Ectodermal cell (in vitro differentiated cells): ENCODE data around the gene ZCCHC14.
"Not testable (repeated sequence)": the region's sequence is repeated elsewhere in the genome, so short reads cannot be mapped to it uniquely, and the experiment has no call there.

Source experiments
- H3K27ac ChIP-seq: 2 replicates; pipeline ENCODE4 v1.7.0; 2013; ENCODE audit warnings: mild to moderate bottlenecking, low read depth, low read length; ENCODE audit not compliant: insufficient read depth, poor library complexity, severe bottlenecking
- H3K27me3 ChIP-seq: 2 replicates; pipeline ENCODE4 v1.7.0; 2013; ENCODE audit warnings: mild to moderate bottlenecking, low read length; ENCODE audit not compliant: insufficient read depth, control insufficient read depth, poor library complexity, severe bottlenecking
- H3K36me3 ChIP-seq: one replicate; pipeline ENCODE4 v1.7.0; 2013; ENCODE audit warnings: low read length; ENCODE audit not compliant: control insufficient read depth, insufficient read depth
- H3K4me1 ChIP-seq: one replicate; pipeline ENCODE4 v1.7.0; 2013; ENCODE audit warnings: low read length; ENCODE audit not compliant: control insufficient read depth, insufficient read depth
- H3K4me3 ChIP-seq: 2 replicates; pipeline ENCODE4 v1.7.0; 2013; ENCODE audit warnings: low read depth, low read length, control low read depth; ENCODE audit not compliant: insufficient read depth
- H3K9me3 ChIP-seq: 2 replicates; pipeline ENCODE4 v1.7.0; 2013; ENCODE audit warnings: mild to moderate bottlenecking, low read length, moderate library complexity; ENCODE audit not compliant: control insufficient read depth
- WGBS, 2 experiments: methylation state at CpG; one replicate each; pipeline ENCODE4 v1.1.7; 2013; ENCODE audit warnings: missing lambda C conversion rate in 2 of 2; 5-methylcytosine and 5-hydroxymethylcytosine counted together

ZCCHC14 gene

DNA sequence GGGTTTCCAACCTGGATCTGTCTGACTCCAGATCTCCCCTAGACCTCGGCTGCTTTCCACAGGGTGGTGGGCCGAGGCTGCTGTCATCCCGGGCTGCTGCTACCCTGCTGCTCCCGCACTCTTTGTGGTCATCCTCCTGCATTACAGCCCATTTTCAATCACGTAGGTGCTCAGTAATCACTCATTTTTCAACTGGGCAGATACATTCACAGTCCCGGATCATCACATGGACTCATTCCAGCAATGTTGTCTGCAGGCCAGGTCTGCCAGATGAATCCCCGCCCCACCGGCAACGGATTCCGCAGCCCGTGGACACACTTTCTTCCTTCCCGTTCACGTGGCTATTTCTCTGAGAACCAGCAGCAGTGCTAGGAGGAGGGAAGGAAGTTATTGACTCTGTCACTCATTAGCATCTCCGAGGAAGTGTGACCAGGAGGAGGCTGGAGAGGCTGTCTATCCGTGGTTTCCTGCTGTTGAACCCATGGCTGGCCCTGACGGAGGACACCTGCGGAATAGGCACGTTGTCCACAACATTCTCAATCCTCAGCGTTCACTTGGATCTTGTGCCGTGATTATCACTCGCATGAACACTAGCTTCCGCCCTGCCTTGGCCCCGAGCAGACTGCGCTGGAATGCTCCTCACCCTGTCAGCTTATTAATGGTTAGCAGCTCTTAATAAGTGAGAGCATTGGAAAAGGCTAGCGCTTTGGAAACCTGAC is 14.7 kb upstream of the ZCCHC14 start:
- Histone ChIP-seq H3K36me3 (no peaks in the 10 kb centered on the region), H3K27ac (no peak overlapping the region), H3K9me3 (no peaks in the 10 kb centered on the region), H3K4me3 (no peak overlapping the region), H3K4me1 (no peaks in the 10 kb centered on the region), H3K27me3 (no peaks in the 10 kb centered on the region)
- WGBS, 2 experiments: 87% methylated on average over 25 of the region's 25 CpGs

DNA sequence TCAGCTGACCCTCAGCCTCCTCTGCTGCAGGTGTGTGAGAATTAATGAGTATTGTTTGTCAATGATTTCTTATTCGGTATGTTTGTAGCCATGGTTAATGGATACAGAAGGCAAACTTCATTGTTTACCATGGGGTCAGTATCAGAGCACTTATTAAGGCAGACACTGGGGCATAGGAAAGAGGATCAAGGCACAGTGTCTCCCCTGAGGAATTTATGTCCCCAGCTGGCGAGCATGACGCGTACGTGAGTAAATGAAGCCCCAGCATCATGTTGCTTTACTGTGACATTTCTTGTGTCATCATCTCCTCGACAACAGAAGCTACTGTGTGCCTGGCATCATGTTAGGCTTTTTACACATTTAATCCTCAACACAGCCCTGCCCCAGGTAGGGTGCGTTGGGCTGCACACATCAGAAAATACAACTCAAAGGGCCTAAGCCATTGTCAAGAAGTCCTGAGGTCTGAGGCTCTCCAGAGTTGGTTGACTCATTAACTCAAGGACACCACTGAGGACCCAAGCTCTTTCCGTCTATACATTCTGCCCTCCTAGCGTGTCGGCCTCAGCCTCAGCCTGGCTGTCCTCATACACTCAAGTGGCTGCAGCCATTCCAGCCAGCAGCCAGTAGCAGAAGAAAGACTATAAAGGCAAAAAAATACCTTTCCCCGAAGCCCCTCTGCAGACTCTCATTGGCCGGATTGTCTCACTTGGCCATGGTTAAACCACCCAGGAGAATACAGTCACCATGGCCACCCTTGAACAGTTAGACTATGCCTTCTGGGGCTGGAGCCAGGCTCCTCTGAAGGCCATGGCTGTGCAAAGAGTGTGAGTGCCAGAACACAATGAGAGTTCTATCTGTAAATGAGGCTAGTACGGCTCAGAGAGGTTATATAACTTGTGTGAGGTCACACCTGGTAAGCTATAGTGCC is 13.9 kb upstream of the ZCCHC14 start:
- Histone ChIP-seq H3K27ac (no peak overlapping the region), H3K9me3 (no peaks in the 10 kb centered on the region)
- WGBS, 2 experiments: 94 to 95% methylated on average over 13 of the region's 13 CpGs

DNA sequence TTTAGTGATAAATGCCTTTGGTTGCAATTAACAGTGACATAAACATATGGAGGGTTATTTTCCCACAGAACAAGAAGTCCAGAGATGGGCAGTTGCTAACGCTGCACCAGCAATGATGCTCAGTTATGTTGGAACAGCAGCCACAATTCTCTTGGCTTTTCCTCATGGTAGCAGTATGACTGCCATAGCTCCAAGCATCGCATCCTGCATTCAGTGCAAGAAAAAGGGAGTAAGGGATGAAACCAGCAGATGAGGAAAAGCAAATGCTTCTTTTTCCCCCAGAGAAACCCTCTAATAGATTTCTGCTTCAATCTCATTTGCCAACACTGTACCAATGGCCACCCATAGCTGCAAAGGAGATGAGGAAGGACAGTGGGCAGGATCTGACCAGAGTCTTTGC is 13.0 kb upstream of the ZCCHC14 start:
- Histone ChIP-seq H3K4me1 (no peaks in the 10 kb centered on the region), H3K4me3 (no peak overlapping the region)

More for the DNA sequence above, 13.9 kb upstream of the ZCCHC14 start:
- Histone ChIP-seq H3K36me3 (no peaks in the 10 kb centered on the region), H3K4me1 (no peaks in the 10 kb centered on the region), H3K4me3 (no peak overlapping the region), H3K27me3 (no peaks in the 10 kb centered on the region)

DNA sequence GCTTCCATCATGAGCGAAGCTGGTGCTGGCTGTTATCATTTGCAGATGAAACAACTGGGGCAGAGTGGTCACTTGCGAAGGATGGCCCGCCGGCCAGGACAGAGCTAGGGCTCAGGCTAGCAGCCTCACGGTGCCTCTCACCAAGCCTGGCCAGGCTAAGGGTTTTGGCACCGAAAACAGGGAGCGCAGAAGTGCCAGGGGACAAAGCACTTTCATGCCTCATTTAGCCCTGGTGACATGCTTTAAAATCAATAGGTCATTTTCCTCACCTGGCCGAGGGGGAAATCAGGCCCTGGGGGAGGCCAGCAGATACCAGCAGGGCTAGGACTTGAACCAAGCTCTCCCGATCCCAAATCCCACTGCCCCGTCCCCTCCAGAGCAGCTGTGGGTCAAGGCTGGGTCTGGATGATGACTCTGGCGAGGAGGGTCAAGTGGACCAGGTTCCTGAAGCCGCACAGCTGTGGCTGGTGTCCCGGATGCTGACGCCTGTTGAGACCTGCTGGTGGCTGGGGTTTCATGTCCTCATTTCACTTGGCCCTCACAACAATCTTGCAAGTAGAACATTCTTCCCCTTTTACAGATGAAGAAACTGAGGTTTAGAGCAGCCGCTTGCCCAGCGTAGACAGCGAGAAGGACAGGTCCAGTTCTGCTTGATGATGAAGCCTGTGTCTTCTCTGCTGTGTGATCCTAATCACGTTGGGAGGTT is 10.6 kb upstream of the ZCCHC14 start:
- H3K4me1 ChIP-seq, H3K9me3 ChIP-seq, H3K27me3 ChIP-seq, H3K36me3 ChIP-seq, H3K27ac ChIP-seq, H3K4me3 ChIP-seq: not testable (repeated sequence)
- WGBS, 2 experiments: 93 to 94% methylated on average over 18 of the region's 18 CpGs

More for the DNA sequence above, 13.0 kb upstream of the ZCCHC14 start:
- no peaks in the 10 kb centered on the region for H3K36me3 ChIP-seq
- H3K9me3 ChIP-seq: no peaks in the 10 kb centered on the region
- H3K27ac ChIP-seq: no peak overlapping the region
- no peaks in the 10 kb centered on the region for H3K27me3 ChIP-seq
- WGBS, 2 experiments: 91 to 97% methylated on average over 2 of the region's 2 CpGs

DNA sequence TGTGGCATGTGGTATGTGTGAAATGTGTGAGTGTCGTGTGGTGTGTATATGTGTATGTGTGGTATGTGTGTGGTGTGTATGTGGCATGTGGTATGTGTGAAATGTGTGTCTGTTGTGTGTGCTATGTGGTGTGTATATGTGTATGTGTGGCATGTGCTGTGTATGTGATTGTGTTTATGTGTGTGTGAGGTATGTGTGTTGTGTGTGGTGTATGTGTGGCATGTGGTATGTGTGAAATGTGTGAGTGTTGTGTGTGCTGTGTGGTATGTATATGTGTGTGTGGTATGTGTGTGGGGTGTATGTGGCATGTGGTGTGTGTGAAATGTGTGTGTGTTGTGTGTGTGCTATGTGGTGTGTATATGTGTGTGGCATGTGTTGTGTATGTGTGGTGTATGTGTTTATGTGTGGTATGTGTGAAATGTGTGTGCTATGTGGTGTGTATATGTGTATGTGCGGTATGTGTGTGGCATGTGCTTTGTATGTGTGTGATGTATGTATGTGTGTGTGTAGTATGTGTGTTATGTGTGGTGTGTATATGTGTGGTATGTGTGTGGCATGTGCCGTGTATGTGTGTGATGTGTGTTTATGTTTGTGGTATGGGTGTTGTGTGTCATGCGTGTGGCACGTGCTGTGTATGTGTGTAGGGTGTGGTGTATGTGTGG is 9.6 kb upstream of the ZCCHC14 start:
- no peak overlapping the region for H3K27ac ChIP-seq
- no peaks in the 10 kb centered on the region for H3K36me3 ChIP-seq
- WGBS, 2 experiments: 90 to 94% methylated on average over 5 of the region's 5 CpGs
- H3K4me3 ChIP-seq: no peak overlapping the region
- H3K4me1 ChIP-seq: no peaks in the 10 kb centered on the region
- no peaks in the 10 kb centered on the region for H3K27me3 ChIP-seq
- no peaks in the 10 kb centered on the region for H3K9me3 ChIP-seq

DNA sequence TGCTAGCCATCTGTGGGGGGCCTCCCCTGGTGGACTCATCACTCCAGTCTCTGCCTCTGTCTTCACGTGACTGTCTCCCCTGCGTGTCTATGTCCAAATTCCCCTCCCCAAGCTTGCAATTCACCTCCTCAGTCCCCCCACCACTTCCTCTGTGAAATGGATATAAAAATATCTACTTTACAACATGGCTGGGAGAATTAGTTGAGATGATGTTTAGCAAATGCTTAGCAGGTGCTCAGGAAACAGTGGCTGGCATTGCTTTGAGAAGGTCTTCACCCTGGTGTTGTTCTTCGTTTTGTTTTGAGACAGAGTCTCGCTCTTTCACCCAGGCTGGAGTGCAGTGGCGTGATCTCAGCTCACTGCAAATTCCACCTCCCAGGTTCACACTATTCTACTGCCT is 8.3 kb upstream of the ZCCHC14 start:
- H3K4me1 ChIP-seq: no peaks in the 10 kb centered on the region
- no peak overlapping the region for H3K4me3 ChIP-seq
- H3K27me3 ChIP-seq: no peaks in the 10 kb centered on the region
- H3K9me3 ChIP-seq: no peaks in the 10 kb centered on the region
- H3K27ac ChIP-seq: no peak overlapping the region
- H3K36me3 ChIP-seq: no peaks in the 10 kb centered on the region
- 85 to 92% methylated on average over 5 of the region's 5 CpGs for WGBS, 2 experiments

DNA sequence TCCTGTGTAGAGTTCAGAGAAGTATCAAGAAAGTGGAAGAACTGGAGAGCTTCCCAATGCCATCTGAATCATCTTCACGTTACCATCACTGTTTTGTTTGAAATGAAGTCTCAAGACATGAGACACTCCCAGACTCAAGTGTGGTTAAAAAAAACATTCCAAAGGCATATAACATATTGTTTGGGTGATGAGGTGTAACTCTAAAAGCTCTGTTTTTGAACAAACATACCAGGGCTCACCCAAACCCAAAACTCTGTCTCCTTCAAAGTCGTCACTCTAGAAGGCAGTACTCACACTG is 6.3 kb upstream of the ZCCHC14 start:
- WGBS, 2 experiments: 82 to 91% methylated on average over 2 of the region's 2 CpGs

DNA sequence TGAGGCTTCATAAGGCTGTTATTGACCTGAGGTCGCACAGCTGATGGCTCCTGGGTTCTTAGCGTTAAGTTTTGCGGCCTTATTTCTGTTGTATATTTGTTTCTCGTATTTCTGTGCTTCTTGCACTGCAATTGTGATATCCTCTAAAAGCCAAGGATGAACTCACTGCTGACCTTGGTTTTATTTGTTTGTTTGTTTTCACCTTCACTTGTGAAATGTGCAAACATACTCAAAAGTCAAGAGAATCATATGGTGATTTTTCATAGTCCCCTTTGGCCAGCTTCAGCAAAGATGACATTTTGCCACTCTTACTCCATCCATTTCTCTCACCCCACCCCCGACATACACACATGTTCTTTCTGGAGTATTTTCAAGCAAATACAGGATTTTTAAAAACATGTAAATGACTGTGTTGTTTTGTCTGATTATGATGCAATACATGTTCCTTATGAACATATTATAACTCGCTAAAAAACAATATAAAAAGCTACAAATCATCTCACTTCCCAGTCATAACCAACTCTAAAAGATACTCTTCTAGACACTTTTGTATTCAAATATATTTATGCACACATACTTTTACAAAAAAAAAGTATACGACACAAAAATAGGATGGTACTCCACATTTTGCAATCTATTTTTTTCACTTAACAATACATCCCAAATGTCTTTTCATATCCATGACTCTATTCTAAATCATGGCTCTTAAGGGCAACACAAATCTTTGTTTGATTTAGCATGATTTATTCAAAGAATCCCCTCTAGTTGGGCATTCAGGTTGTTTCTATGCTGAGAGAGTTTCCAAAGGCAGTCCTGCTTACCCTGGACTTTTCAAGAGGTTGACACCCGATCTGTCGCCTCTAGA is 5.7 kb upstream of the ZCCHC14 start:
- Histone ChIP-seq H3K27me3 (no peaks in the 10 kb centered on the region), H3K36me3 (no peaks in the 10 kb centered on the region), H3K9me3 (no peaks in the 10 kb centered on the region), H3K27ac (no peak overlapping the region), H3K4me1 (no peaks in the 10 kb centered on the region), H3K4me3 (no peak overlapping the region)
- WGBS, 2 experiments: 80 to 82% methylated on average over 9 of the region's 9 CpGs

More for the DNA sequence above, 6.3 kb upstream of the ZCCHC14 start:
- Histone ChIP-seq H3K4me3 (no peak overlapping the region), H3K9me3 (no peaks in the 10 kb centered on the region), H3K27ac (no peak overlapping the region), H3K36me3 (no peaks in the 10 kb centered on the region), H3K4me1 (no peaks in the 10 kb centered on the region), H3K27me3 (no peaks in the 10 kb centered on the region)

DNA sequence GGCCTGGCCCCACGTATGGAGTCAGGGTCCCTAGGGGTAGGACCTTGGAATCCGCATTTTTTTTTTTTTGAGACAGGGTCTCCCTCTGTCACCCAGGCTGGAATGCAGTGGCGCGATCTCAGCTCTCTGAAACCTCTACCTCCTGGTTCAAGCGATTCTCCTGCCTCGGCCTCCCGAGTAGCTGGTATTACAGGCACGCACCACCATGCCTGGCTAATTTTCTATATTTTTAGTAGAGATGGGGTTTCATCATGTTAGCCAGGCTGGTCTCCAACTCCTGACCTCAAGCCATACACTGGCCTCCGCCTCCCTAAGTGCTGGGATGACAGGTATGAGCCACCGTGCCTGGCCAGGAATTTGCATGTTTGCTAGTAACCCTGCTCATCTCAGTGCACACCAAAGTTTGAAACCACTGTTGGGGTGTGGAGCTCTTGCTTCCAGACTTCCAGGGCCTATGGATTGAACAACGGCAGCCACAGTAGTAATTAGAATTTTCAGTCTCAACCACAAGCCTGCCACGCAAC is 5.0 kb upstream of the ZCCHC14 start:
- H3K4me3 ChIP-seq, H3K9me3 ChIP-seq, H3K27me3 ChIP-seq, H3K36me3 ChIP-seq, H3K4me1 ChIP-seq, H3K27ac ChIP-seq: not testable (repeated sequence)
- 89 to 93% methylated on average over 12 of the region's 12 CpGs for WGBS, 2 experiments
